HG02610 (cell line): ENCODE data around the gene CKMT1B.
"Not testable (repeated sequence)": the region's sequence is repeated elsewhere in the genome, so short reads cannot be mapped to it uniquely, and the experiment has no call there.

Experiments
- ATAC-seq: cut with Tn5 transposase; IDR thresholded peaks from one replicate; pipeline ENCODE4 v1.9.1; 2021; ENCODE audit warnings: mild to moderate bottlenecking, moderate library complexity; ENCODE audit not compliant: unreplicated experiment

CKMT1B gene

GRCh38 chr15:43626937-43627336 is 33.1 kb downstream of the CKMT1B start:
- not testable (repeated sequence) for ATAC-seq

- ATAC-seq, result peak; percentile 83
Measured at GRCh38 chr15:43638464-43639204, 44.8 kb downstream of the CKMT1B start.
